ENCODE measurements around the gene SCGB1C2.

Gene SCGB1C2

DNA sequence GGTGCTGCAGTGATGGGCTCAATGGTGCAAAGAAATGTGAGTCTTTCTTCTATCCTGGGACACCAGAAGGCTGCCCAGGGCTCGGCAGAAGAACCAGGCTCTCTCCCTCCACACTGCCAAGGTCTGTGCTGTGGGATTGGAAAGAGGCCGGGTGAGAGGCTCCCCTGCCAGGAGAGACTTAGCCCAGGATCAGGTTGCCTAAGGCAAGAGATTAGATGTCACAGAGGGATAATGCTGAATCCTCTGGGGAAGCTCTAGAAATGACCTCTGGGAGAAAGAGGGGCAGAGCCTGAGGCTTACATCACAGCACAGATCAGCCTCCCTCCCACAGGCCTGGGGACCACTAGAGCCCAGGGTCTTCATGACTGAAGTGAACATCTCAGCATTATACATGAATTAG lies 49.8 kb downstream of the SCGB1C2 start:
- Histone ChIP-seq H3K27me3 (ENCODE audit: insufficient read depth, poor library complexity, severe bottlenecking) (no peaks in the 10 kb centered on the region), H3K4me3 (replicated peaks; ENCODE audit: insufficient read depth, low read length) (no peak overlapping the region), H3K27ac (replicated peaks) (no peak overlapping the region)
- no peak for DNase-seq (ENCODE audit: low read depth in 1 of 2, low spot score in 1 of 2)
- TF ChIP-seq SPI1 (IDR thresholded peaks at IDR 0.05; ENCODE audit: borderline replicate concordance, low read depth) (no peak), GABPA (IDR thresholded peaks at IDR 0.05; ENCODE audit: low read depth) (no peak), POLR2AphosphoS5 (IDR thresholded peaks at IDR 0.05; ENCODE audit: low read depth) (no peak)
- TF ChIP-seq, protein P1, sequence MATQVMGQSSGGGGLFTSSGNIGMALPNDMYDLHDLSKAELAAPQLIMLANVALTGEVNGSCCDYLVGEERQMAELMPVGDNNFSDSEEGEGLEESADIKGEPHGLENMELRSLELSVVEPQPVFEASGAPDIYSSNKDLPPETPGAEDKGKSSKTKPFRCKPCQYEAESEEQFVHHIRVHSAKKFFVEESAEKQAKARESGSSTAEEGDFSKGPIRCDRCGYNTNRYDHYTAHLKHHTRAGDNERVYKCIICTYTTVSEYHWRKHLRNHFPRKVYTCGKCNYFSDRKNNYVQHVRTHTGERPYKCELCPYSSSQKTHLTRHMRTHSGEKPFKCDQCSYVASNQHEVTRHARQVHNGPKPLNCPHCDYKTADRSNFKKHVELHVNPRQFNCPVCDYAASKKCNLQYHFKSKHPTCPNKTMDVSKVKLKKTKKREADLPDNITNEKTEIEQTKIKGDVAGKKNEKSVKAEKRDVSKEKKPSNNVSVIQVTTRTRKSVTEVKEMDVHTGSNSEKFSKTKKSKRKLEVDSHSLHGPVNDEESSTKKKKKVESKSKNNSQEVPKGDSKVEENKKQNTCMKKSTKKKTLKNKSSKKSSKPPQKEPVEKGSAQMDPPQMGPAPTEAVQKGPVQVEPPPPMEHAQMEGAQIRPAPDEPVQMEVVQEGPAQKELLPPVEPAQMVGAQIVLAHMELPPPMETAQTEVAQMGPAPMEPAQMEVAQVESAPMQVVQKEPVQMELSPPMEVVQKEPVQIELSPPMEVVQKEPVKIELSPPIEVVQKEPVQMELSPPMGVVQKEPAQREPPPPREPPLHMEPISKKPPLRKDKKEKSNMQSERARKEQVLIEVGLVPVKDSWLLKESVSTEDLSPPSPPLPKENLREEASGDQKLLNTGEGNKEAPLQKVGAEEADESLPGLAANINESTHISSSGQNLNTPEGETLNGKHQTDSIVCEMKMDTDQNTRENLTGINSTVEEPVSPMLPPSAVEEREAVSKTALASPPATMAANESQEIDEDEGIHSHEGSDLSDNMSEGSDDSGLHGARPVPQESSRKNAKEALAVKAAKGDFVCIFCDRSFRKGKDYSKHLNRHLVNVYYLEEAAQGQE (IDR thresholded peaks at IDR 0.05; ENCODE audit: insufficient replicate concordance, low read depth), result no peak
- TF ChIP-seq, protein P2, sequence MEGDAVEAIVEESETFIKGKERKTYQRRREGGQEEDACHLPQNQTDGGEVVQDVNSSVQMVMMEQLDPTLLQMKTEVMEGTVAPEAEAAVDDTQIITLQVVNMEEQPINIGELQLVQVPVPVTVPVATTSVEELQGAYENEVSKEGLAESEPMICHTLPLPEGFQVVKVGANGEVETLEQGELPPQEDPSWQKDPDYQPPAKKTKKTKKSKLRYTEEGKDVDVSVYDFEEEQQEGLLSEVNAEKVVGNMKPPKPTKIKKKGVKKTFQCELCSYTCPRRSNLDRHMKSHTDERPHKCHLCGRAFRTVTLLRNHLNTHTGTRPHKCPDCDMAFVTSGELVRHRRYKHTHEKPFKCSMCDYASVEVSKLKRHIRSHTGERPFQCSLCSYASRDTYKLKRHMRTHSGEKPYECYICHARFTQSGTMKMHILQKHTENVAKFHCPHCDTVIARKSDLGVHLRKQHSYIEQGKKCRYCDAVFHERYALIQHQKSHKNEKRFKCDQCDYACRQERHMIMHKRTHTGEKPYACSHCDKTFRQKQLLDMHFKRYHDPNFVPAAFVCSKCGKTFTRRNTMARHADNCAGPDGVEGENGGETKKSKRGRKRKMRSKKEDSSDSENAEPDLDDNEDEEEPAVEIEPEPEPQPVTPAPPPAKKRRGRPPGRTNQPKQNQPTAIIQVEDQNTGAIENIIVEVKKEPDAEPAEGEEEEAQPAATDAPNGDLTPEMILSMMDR (IDR thresholded peaks at IDR 0.05; ENCODE audit: insufficient read depth, low read length), result no peak

Data from HL-60 (cell line).